Measurements from ENCODE around the gene CRELD2.

The CRELD2 gene

GRCh38 chr22:49970528-49971231 lies 52.2 kb downstream of the CRELD2 start:
- peak; percentile 71 for DNase-seq

GRCh38 chr22:49971232-49972162 lies 53.1 kb downstream of the CRELD2 start:
- DNase-seq, result peak; percentile 55

GRCh38 chr22:49972163-49973017 lies 54.0 kb downstream of the CRELD2 start:
- no peak for DNase-seq

GRCh38 chr22:49973018-49973961 lies 54.9 kb downstream of the CRELD2 start:
- DNase-seq, result no peak

GRCh38 chr22:49975543-49976389 lies 57.3 kb downstream of the CRELD2 start:
- DNase-seq, result no peak

GRCh38 chr22:49976439-49977175 lies 58.2 kb downstream of the CRELD2 start:
- DNase-seq, result no peak
